WTC11 (cell line): ENCODE results near the gene PTPDC1. TPM values are rescaled to one million over a fixed set of nuclear protein-coding genes. Genes with fewer than 3 reads are reported as not detected.

Experiments
- ATAC-seq: fragments of 200-7000 bp; cut with Tn5 transposase; 2 replicates; pipeline ENCODE4 v1.10.0; 2021; ENCODE audit warnings: mild to moderate bottlenecking, moderate library complexity
- CTCF ChIA-PET: fragments of 300-600 bp; sonication (Branson Sonifier 250); formaldehyde crosslinking; loops from one replicate; lab custom pipeline; 2021; ENCODE audit warnings: antibody characterized with exemption; lab: Charles Lee
- POLR2A ChIA-PET: fragments of 350-600 bp; sonication (Branson Sonifier 250); formaldehyde crosslinking; loops from one replicate; lab custom pipeline; 2021; ENCODE audit warnings: antibody characterized with exemption; lab: Charles Lee
- DNase-seq: peaks from one replicate; pipeline ENCODE4 v3.0.0; 2021; ENCODE audit warnings: low spot score
- H3K27ac Mint-ChIP-seq: 2 replicates; pipeline ENCODE4 v1.8.0; 2021; ENCODE audit warnings: mixed read lengths
- H3K27me3 Mint-ChIP-seq: 2 replicates; pipeline ENCODE4 v1.8.0; 2021; ENCODE audit warnings: low read depth, mild to moderate bottlenecking, moderate library complexity, mixed read lengths
- H3K36me3 Mint-ChIP-seq: 2 replicates; pipeline ENCODE4 v1.8.0; 2021; ENCODE audit warnings: mixed read lengths
- H3K4me1 Mint-ChIP-seq: 2 replicates; pipeline ENCODE4 v1.8.0; 2022; ENCODE audit warnings: mixed read lengths
- H3K4me3 Mint-ChIP-seq: 2 replicates; pipeline ENCODE4 v1.8.0; 2021; ENCODE audit warnings: mild to moderate bottlenecking, moderate library complexity, mixed read lengths
- H3K9me3 Mint-ChIP-seq: 2 replicates; pipeline ENCODE4 v1.8.0; 2021; ENCODE audit warnings: mixed read lengths
- GRHL2 ChIP-seq: fragments of 250-450 bp; sonication (Bioruptor Pico); IDR thresholded peaks from 2 replicates; pipeline ENCODE4 v1.8.0; 2022; ENCODE audit warnings: mild to moderate bottlenecking, moderate library complexity; ENCODE audit not compliant: insufficient replicate concordance, severe bottlenecking
- GTF2I ChIP-seq: fragments of 250-450 bp; sonication (Bioruptor Pico); conservative IDR thresholded peaks from 2 replicates; pipeline ENCODE4 v1.4.0; 2021; ENCODE audit warnings: mild to moderate bottlenecking
- MXD4 ChIP-seq: fragments of 250-450 bp; sonication (Bioruptor Pico); IDR thresholded peaks from 2 replicates; pipeline ENCODE4 v1.8.0; 2021; ENCODE audit warnings: mild to moderate bottlenecking, moderate library complexity, borderline replicate concordance
- MYBL2 ChIP-seq: sonication (generic); formaldehyde crosslinking; IDR thresholded peaks from 2 replicates; pipeline ENCODE4 v1.8.1; 2023; ENCODE audit warnings: mild to moderate bottlenecking, moderate library complexity, missing genetic modification reagents
- total RNA-seq: library from RNA; stranded (reverse); gene quantifications from 3 replicates; pipeline ENCODE4 v1.2.3, GENCODE V29; 2021
- TF ChIP-seq, protein P1 (sequence below): sonication (generic); formaldehyde crosslinking; IDR thresholded peaks from 2 replicates; pipeline ENCODE4 v1.8.1; 2022; ENCODE audit warnings: mild to moderate bottlenecking, missing genetic modification reagents, moderate library complexity, borderline replicate concordance
- TF ChIP-seq, protein P2 (sequence below): sonication (generic); formaldehyde crosslinking; IDR thresholded peaks from 2 replicates; pipeline ENCODE4 v1.8.1; 2022; ENCODE audit warnings: missing genetic modification reagents, borderline replicate concordance
- TF ChIP-seq, protein P3 (sequence below): sonication (generic); formaldehyde crosslinking; IDR thresholded peaks from 2 replicates; pipeline ENCODE4 v1.8.0; 2022; ENCODE audit warnings: mild to moderate bottlenecking, missing genetic modification reagents
- TF ChIP-seq, protein P4 (sequence below): fragments of 250-450 bp; sonication (Bioruptor Pico); IDR thresholded peaks from 2 replicates; pipeline ENCODE4 v1.9.0; 2021; ENCODE audit warnings: mild to moderate bottlenecking
- TF ChIP-seq, protein P5 (sequence below): sonication (generic); formaldehyde crosslinking; IDR thresholded peaks from 2 replicates; pipeline ENCODE4 v1.8.1; 2022; ENCODE audit warnings: low read depth, missing genetic modification reagents, borderline replicate concordance
- TF ChIP-seq, protein P6 (sequence below): sonication (generic); formaldehyde crosslinking; IDR thresholded peaks from 2 replicates; pipeline ENCODE4 v1.8.0; 2023; ENCODE audit warnings: missing genetic modification reagents, mild to moderate bottlenecking, borderline replicate concordance
- TF ChIP-seq, protein P7 (sequence below): sonication (generic); formaldehyde crosslinking; IDR thresholded peaks from 2 replicates; pipeline ENCODE4 v1.8.1; 2023; ENCODE audit warnings: mild to moderate bottlenecking, missing genetic modification reagents
- TF ChIP-seq, protein P8 (sequence below): fragments of 200-600 bp; IDR thresholded peaks from 2 replicates; pipeline ENCODE4 v1.8.0; 2022; ENCODE audit warnings: antibody characterized with exemption
- TF ChIP-seq, protein P9 (sequence below): sonication (generic); formaldehyde crosslinking; conservative IDR thresholded peaks from 2 replicates; pipeline ENCODE4 v1.8.1; 2023; ENCODE audit warnings: mild to moderate bottlenecking, low read depth, missing genetic modification reagents, moderate library complexity

Gene PTPDC1
- total RNA-seq, 1 experiment from 2014 or later, result 9.2 TPM

DNA sequence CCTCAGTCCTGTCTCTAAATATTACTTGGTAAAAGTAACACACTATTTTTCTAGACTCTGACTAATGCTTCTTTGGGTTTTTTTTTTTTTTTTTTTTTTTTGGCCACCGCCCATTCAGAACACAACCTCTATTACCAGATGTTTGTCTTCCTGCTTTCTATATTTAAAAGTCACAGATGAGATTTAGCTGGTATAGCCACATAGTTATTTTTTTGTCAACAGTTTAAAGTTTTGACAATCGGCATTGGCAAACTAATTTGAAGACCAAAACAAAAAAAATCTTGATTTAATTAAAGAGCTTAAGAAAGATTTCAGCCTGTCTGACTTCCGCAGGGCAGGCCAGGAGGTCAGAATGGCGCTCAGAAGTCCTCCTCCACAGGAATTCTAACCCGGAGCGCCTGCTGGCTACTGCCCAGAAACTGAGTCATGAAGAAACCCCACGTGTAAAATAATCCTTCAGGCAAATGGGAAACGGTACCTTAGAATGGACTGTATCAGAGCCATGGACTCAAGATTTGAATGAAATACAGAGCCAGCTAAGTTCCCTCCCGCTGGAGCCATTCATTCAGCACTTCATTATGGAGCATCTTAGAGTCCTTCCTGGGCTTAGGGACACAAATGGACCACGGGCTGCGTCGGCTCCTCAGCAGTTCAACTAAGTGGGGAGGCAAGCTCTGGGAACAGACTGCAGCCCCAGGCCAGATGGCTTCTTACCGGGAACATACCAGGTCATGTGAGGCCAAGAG is 55.6 kb downstream of the PTPDC1 start:
- Mint-ChIP-seq H3K4me1 (peaks cover 14% of the 10 kb centered on the region), H3K4me3 (no peak overlapping the region), H3K27ac (no peak overlapping the region), H3K27me3 (no peaks in the 10 kb centered on the region; the same call in 1 of the 2 replicates), H3K36me3 (no peaks in the 10 kb centered on the region), H3K9me3 (no peaks in the 10 kb centered on the region)
- TF ChIP-seq GRHL2 (no peak), GTF2I (no peak), MYBL2 (CRISPR knock-in tag) (no peak), MXD4 (CRISPR knock-in tag) (no peak)
- TF ChIP-seq, protein P1, sequence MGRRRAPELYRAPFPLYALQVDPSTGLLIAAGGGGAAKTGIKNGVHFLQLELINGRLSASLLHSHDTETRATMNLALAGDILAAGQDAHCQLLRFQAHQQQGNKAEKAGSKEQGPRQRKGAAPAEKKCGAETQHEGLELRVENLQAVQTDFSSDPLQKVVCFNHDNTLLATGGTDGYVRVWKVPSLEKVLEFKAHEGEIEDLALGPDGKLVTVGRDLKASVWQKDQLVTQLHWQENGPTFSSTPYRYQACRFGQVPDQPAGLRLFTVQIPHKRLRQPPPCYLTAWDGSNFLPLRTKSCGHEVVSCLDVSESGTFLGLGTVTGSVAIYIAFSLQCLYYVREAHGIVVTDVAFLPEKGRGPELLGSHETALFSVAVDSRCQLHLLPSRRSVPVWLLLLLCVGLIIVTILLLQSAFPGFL (CRISPR knock-in tag), result no peak
- TF ChIP-seq, protein P2, sequence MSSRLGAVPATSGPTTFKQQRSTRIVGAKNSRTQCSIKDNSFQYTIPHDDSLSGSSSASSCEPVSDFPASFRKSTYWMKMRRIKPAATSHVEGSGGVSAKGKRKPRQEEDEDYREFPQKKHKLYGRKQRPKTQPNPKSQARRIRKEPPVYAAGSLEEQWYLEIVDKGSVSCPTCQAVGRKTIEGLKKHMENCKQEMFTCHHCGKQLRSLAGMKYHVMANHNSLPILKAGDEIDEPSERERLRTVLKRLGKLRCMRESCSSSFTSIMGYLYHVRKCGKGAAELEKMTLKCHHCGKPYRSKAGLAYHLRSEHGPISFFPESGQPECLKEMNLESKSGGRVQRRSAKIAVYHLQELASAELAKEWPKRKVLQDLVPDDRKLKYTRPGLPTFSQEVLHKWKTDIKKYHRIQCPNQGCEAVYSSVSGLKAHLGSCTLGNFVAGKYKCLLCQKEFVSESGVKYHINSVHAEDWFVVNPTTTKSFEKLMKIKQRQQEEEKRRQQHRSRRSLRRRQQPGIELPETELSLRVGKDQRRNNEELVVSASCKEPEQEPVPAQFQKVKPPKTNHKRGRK, result no peak
- TF ChIP-seq, protein P3, sequence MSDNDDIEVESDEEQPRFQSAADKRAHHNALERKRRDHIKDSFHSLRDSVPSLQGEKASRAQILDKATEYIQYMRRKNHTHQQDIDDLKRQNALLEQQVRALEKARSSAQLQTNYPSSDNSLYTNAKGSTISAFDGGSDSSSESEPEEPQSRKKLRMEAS, result no peak
- TF ChIP-seq, protein P4, sequence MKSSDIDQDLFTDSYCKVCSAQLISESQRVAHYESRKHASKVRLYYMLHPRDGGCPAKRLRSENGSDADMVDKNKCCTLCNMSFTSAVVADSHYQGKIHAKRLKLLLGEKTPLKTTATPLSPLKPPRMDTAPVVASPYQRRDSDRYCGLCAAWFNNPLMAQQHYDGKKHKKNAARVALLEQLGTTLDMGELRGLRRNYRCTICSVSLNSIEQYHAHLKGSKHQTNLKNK (CRISPR knock-in tag), result no peak
- TF ChIP-seq, protein P5, sequence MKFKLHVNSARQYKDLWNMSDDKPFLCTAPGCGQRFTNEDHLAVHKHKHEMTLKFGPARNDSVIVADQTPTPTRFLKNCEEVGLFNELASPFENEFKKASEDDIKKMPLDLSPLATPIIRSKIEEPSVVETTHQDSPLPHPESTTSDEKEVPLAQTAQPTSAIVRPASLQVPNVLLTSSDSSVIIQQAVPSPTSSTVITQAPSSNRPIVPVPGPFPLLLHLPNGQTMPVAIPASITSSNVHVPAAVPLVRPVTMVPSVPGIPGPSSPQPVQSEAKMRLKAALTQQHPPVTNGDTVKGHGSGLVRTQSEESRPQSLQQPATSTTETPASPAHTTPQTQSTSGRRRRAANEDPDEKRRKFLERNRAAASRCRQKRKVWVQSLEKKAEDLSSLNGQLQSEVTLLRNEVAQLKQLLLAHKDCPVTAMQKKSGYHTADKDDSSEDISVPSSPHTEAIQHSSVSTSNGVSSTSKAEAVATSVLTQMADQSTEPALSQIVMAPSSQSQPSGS (CRISPR knock-in tag), result no peak
- TF ChIP-seq, protein P6, sequence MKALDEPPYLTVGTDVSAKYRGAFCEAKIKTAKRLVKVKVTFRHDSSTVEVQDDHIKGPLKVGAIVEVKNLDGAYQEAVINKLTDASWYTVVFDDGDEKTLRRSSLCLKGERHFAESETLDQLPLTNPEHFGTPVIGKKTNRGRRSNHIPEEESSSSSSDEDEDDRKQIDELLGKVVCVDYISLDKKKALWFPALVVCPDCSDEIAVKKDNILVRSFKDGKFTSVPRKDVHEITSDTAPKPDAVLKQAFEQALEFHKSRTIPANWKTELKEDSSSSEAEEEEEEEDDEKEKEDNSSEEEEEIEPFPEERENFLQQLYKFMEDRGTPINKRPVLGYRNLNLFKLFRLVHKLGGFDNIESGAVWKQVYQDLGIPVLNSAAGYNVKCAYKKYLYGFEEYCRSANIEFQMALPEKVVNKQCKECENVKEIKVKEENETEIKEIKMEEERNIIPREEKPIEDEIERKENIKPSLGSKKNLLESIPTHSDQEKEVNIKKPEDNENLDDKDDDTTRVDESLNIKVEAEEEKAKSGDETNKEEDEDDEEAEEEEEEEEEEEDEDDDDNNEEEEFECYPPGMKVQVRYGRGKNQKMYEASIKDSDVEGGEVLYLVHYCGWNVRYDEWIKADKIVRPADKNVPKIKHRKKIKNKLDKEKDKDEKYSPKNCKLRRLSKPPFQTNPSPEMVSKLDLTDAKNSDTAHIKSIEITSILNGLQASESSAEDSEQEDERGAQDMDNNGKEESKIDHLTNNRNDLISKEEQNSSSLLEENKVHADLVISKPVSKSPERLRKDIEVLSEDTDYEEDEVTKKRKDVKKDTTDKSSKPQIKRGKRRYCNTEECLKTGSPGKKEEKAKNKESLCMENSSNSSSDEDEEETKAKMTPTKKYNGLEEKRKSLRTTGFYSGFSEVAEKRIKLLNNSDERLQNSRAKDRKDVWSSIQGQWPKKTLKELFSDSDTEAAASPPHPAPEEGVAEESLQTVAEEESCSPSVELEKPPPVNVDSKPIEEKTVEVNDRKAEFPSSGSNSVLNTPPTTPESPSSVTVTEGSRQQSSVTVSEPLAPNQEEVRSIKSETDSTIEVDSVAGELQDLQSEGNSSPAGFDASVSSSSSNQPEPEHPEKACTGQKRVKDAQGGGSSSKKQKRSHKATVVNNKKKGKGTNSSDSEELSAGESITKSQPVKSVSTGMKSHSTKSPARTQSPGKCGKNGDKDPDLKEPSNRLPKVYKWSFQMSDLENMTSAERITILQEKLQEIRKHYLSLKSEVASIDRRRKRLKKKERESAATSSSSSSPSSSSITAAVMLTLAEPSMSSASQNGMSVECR (CRISPR knock-in tag), result no peak
- TF ChIP-seq, protein P7, sequence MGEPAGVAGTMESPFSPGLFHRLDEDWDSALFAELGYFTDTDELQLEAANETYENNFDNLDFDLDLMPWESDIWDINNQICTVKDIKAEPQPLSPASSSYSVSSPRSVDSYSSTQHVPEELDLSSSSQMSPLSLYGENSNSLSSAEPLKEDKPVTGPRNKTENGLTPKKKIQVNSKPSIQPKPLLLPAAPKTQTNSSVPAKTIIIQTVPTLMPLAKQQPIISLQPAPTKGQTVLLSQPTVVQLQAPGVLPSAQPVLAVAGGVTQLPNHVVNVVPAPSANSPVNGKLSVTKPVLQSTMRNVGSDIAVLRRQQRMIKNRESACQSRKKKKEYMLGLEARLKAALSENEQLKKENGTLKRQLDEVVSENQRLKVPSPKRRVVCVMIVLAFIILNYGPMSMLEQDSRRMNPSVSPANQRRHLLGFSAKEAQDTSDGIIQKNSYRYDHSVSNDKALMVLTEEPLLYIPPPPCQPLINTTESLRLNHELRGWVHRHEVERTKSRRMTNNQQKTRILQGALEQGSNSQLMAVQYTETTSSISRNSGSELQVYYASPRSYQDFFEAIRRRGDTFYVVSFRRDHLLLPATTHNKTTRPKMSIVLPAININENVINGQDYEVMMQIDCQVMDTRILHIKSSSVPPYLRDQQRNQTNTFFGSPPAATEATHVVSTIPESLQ (CRISPR knock-in tag), result no peak
- TF ChIP-seq, protein P8, sequence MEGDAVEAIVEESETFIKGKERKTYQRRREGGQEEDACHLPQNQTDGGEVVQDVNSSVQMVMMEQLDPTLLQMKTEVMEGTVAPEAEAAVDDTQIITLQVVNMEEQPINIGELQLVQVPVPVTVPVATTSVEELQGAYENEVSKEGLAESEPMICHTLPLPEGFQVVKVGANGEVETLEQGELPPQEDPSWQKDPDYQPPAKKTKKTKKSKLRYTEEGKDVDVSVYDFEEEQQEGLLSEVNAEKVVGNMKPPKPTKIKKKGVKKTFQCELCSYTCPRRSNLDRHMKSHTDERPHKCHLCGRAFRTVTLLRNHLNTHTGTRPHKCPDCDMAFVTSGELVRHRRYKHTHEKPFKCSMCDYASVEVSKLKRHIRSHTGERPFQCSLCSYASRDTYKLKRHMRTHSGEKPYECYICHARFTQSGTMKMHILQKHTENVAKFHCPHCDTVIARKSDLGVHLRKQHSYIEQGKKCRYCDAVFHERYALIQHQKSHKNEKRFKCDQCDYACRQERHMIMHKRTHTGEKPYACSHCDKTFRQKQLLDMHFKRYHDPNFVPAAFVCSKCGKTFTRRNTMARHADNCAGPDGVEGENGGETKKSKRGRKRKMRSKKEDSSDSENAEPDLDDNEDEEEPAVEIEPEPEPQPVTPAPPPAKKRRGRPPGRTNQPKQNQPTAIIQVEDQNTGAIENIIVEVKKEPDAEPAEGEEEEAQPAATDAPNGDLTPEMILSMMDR, result no peak
- TF ChIP-seq, protein P9, sequence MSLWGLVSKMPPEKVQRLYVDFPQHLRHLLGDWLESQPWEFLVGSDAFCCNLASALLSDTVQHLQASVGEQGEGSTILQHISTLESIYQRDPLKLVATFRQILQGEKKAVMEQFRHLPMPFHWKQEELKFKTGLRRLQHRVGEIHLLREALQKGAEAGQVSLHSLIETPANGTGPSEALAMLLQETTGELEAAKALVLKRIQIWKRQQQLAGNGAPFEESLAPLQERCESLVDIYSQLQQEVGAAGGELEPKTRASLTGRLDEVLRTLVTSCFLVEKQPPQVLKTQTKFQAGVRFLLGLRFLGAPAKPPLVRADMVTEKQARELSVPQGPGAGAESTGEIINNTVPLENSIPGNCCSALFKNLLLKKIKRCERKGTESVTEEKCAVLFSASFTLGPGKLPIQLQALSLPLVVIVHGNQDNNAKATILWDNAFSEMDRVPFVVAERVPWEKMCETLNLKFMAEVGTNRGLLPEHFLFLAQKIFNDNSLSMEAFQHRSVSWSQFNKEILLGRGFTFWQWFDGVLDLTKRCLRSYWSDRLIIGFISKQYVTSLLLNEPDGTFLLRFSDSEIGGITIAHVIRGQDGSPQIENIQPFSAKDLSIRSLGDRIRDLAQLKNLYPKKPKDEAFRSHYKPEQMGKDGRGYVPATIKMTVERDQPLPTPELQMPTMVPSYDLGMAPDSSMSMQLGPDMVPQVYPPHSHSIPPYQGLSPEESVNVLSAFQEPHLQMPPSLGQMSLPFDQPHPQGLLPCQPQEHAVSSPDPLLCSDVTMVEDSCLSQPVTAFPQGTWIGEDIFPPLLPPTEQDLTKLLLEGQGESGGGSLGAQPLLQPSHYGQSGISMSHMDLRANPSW (CRISPR knock-in tag), result no peak
- no peak for ATAC-seq
- ChIA-PET POLR2A (interaction anchor here (1.3 kb wide), 1 partner anchor 9 kb away, joined by 4 read pairs; no protein-coding TSS in a partner anchor), CTCF (interaction anchor here (1.3 kb wide), 1 partner anchor 126 kb away, joined by 5 read pairs; no protein-coding TSS in a partner anchor)
- DNase-seq, result no peak
